Measurements from ENCODE around the gene SYCE1L. TPM values are rescaled to one million over a fixed set of nuclear protein-coding genes. Genes with fewer than 3 reads are reported as not detected.

The SYCE1L gene
- total RNA-seq, 1 donor from 2014 or later: 4.2 TPM

GRCh38 chr16:77219437-77219836 lies 20.2 kb downstream of the SYCE1L start:
- no peak for DNase-seq (ENCODE audit: extremely low spot score in 2 of 2)
- no peaks in the 10 kb centered on the region for H3K27me3 ChIP-seq
- no peaks in the 10 kb centered on the region for H3K36me3 ChIP-seq
- intact Hi-C loops (cut with DNase I): no loop called here
- H3K4me1 ChIP-seq: no peaks in the 10 kb centered on the region
- no peak overlapping the region for H3K4me3 ChIP-seq
- H3K9me3 ChIP-seq: no peaks in the 10 kb centered on the region
- H3K27ac ChIP-seq: no peak overlapping the region
- no peak for TF ChIP-seq POLR2A (IDR thresholded peaks at IDR 0.05)
- no peak for TF ChIP-seq CTCF (IDR thresholded peaks at IDR 0.05)
- no peak for TF ChIP-seq POLR2AphosphoS5 (IDR thresholded peaks at IDR 0.05; ENCODE audit: insufficient read depth in 1 of 2, low read depth in 1 of 2)

GRCh38 chr16:77220427-77220826 lies 21.2 kb downstream of the SYCE1L start:
- H3K4me3 ChIP-seq: no peak overlapping the region
- no peaks in the 10 kb centered on the region for H3K36me3 ChIP-seq
- DNase-seq (ENCODE audit: extremely low spot score in 2 of 2): no peak
- H3K27me3 ChIP-seq: no peaks in the 10 kb centered on the region
- no peaks in the 10 kb centered on the region for H3K4me1 ChIP-seq
- no peak for TF ChIP-seq POLR2AphosphoS5 (IDR thresholded peaks at IDR 0.05; ENCODE audit: insufficient read depth in 1 of 2, low read depth in 1 of 2)
- no peak for TF ChIP-seq POLR2A (IDR thresholded peaks at IDR 0.05)
- TF ChIP-seq CTCF (IDR thresholded peaks at IDR 0.05): no peak
- intact Hi-C loops (cut with DNase I): no loop called here
- H3K9me3 ChIP-seq: no peaks in the 10 kb centered on the region
- H3K27ac ChIP-seq: no peak overlapping the region

- Histone ChIP-seq H3K4me3 (no peak overlapping the region), H3K27me3 (no peaks in the 10 kb centered on the region), H3K27ac (no peak overlapping the region), H3K9me3 (no peaks in the 10 kb centered on the region), H3K4me1 (no peaks in the 10 kb centered on the region), H3K36me3 (no peaks in the 10 kb centered on the region)
- TF ChIP-seq POLR2A (IDR thresholded peaks at IDR 0.05) (no peak), CTCF (IDR thresholded peaks at IDR 0.05) (no peak), POLR2AphosphoS5 (IDR thresholded peaks at IDR 0.05; ENCODE audit: insufficient read depth in 1 of 2, low read depth in 1 of 2) (no peak)
- DNase-seq (ENCODE audit: extremely low spot score in 2 of 2): no peak
- intact Hi-C loops (cut with DNase I): no loop called here
These were observed 22.3 kb downstream of the SYCE1L start for GRCh38 chr16:77221482-77221881.

- no peaks in the 10 kb centered on the region for H3K4me1 ChIP-seq
- H3K9me3 ChIP-seq: no peaks in the 10 kb centered on the region
- no peak overlapping the region for H3K4me3 ChIP-seq
- no peak for DNase-seq (ENCODE audit: extremely low spot score in 2 of 2)
- no peaks in the 10 kb centered on the region for H3K27me3 ChIP-seq
- H3K36me3 ChIP-seq: no peaks in the 10 kb centered on the region
- intact Hi-C loops (cut with DNase I): no loop called here
- TF ChIP-seq POLR2AphosphoS5 (IDR thresholded peaks at IDR 0.05; ENCODE audit: insufficient read depth in 1 of 2, low read depth in 1 of 2): no peak
- no peak for TF ChIP-seq POLR2A (IDR thresholded peaks at IDR 0.05)
- no peak for TF ChIP-seq CTCF (IDR thresholded peaks at IDR 0.05)
- no peak overlapping the region for H3K27ac ChIP-seq
These were observed 24.0 kb downstream of the SYCE1L start for GRCh38 chr16:77223184-77223583.

- no peaks in the 10 kb centered on the region for H3K36me3 ChIP-seq
- H3K27me3 ChIP-seq: no peaks in the 10 kb centered on the region
- no peaks in the 10 kb centered on the region for H3K4me1 ChIP-seq
- no peaks in the 10 kb centered on the region for H3K9me3 ChIP-seq
- no peak overlapping the region for H3K4me3 ChIP-seq
- TF ChIP-seq POLR2A (IDR thresholded peaks at IDR 0.05) (no peak), POLR2AphosphoS5 (IDR thresholded peaks at IDR 0.05; ENCODE audit: insufficient read depth in 1 of 2, low read depth in 1 of 2) (no peak), CTCF (IDR thresholded peaks at IDR 0.05) (no peak)
- intact Hi-C loops (cut with DNase I): no loop called here
- H3K27ac ChIP-seq: no peak overlapping the region
- no peak for DNase-seq (ENCODE audit: extremely low spot score in 2 of 2)
These were observed 26.0 kb downstream of the SYCE1L start for GRCh38 chr16:77225182-77225581.

Measured in vagina (tissue), 2 donors.